ENCODE measurements around the gene CEP131.

The CEP131 gene

DNA sequence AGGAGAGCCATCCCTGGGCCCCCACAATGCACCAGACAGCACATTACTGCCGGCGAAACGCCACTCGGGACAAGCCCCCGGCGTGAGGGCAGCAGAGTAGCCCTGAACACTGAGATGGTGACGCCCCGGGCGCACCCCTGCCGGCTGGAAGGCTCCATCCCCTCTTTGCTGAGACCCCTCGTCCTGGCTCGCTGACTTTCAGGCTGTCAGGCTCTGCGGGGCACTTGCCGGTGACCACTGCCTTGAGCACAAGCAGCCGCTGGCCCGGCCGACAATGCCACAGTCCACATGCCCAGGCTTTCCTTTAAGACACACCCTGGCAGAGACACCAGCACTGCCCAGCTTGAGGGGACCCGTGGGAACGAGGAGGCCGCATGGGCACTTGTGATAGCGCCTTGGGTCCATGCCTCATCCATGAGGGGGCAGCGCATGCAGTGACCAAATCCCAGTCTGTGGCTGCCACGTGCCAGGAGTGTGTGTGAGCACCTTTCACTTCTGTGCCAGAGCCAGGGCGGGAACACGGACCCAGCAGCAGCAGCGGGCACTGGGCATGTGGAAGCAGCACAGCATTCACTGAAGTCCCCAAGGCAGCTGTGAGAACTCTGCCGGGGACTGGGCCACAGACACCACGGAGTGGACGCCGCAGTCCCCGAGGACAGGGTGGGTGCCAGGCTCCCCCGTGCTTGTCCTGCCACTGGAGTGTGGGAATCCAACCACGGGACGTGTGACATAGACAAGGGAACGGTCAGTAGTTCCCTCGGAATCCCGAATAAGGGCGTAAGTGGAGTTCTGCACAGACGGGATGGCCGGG lies 40.8 kb upstream of the CEP131 start:
- in situ Hi-C loops (cut with MboI; ENCODE audit: low sequenced_read_pairs, unreplicated experiment): no loop called here
- DNase-seq (ENCODE audit: low spot score): no peak
- TF ChIP-seq, protein P1, sequence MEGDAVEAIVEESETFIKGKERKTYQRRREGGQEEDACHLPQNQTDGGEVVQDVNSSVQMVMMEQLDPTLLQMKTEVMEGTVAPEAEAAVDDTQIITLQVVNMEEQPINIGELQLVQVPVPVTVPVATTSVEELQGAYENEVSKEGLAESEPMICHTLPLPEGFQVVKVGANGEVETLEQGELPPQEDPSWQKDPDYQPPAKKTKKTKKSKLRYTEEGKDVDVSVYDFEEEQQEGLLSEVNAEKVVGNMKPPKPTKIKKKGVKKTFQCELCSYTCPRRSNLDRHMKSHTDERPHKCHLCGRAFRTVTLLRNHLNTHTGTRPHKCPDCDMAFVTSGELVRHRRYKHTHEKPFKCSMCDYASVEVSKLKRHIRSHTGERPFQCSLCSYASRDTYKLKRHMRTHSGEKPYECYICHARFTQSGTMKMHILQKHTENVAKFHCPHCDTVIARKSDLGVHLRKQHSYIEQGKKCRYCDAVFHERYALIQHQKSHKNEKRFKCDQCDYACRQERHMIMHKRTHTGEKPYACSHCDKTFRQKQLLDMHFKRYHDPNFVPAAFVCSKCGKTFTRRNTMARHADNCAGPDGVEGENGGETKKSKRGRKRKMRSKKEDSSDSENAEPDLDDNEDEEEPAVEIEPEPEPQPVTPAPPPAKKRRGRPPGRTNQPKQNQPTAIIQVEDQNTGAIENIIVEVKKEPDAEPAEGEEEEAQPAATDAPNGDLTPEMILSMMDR (IDR thresholded peaks at IDR 0.05; ENCODE audit: borderline replicate concordance, control extremely low read depth, extremely low read depth, insufficient read depth, missing control alignments): no peak

DNA sequence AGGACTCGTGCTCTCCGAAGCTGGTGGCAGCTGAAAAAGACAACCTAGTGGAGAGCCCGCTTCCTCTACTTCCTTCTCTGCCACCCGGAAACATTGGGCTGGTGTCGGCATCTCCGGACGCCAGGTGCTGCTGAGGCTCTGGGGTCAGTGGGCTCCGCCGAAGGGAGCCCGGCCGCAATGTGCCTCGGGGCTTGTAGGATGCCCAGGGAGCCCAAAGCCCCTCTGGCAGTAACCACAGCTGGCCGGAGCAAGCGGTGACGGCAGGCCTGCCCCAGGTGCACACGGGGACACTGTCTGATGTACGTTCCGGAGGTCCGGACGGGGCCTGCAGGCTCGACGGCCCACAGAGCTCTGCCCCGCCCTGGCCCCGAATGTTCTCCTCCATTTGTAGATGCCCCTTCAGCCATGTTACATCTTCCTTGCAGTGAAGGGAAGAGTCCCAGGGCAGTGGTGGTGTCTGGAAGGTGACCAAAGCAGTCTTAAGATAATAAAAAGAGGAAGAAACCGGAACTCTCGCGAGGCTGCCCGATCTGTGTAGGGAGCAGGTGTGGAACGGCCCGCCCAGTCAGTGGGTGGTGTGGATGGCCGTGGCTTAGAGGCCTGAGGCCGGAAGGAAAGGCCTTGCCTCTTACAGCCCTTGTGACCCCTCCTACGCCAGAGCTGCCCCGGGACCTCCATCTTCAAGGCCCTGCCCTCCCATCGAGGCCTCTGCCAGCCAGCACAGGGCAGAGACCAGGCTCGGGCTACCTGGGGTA lies 39.0 kb upstream of the CEP131 start:
- no peak for DNase-seq (ENCODE audit: low spot score)
- TF ChIP-seq, protein P1 (IDR thresholded peaks at IDR 0.05; ENCODE audit: borderline replicate concordance, control extremely low read depth, extremely low read depth, insufficient read depth, missing control alignments): no peak
- in situ Hi-C loops (cut with MboI; ENCODE audit: low sequenced_read_pairs, unreplicated experiment): no loop called here

DNA sequence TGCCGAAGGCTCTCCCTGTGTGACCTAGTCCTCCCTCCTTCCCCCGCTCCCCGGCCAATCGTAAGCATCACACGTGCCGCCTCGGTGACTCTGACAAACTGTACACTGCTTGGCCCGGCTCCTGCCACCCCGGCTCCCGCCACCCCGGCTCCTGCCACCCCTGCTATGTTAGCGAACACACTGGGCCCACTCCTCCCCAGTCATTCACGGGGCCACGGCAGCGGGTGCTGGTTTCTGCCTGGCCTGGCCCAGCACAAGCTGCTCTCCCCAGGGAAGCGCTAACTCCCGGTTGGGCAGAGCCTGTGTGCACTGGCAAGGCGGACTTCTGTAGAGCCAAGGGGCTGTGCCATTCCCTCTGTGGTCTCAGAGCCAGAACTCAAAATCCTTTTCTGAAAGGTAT lies 38.3 kb upstream of the CEP131 start:
- TF ChIP-seq, protein P1 (IDR thresholded peaks at IDR 0.05; ENCODE audit: borderline replicate concordance, control extremely low read depth, extremely low read depth, insufficient read depth, missing control alignments): no peak
- DNase-seq (ENCODE audit: low spot score): no peak
- in situ Hi-C loops (cut with MboI; ENCODE audit: low sequenced_read_pairs, unreplicated experiment): no loop called here

DNA sequence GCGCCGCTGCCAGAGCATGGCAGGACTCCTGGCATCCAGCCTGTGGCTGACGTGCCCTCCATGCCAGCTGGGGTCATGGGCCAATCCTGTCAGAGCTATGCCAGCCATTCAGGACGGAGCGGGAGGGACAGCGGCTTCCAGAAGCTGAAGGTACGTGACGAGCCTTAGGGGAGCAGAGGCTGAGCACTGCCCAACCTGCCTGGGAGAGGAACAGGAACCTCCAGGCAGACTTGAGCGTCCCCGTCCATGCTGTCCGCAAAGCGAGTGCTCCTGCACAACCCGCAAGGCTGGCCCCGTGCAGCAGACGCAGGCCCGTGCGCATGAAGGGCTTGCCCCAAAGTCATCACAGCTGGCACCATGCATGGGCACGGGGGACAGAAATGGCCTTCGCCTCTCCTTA lies 37.9 kb upstream of the CEP131 start:
- TF ChIP-seq, protein P1 (IDR thresholded peaks at IDR 0.05; ENCODE audit: borderline replicate concordance, control extremely low read depth, extremely low read depth, insufficient read depth, missing control alignments): no peak

DNA sequence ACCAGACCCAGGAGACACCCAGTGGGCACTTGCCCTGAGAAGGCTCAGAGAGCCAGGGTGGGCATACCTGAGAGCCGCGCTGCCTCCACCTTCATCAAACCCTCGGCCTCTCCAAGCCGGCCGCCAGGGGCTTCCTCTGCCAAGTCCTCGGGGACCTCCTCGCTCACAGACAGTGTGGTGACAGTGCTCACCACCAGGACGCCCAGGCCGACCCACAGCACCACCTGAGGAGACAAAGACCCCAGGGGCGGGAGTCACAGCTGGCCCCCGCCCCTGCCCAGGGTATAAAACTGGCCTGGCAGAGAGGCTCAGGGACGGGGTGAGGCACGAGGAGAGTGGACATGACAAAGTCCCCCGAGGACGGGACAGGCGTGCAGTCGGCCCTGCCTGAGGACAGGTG lies 37.4 kb upstream of the CEP131 start:
- DNase-seq (ENCODE audit: low spot score): no peak
- TF ChIP-seq, protein P1 (IDR thresholded peaks at IDR 0.05; ENCODE audit: borderline replicate concordance, control extremely low read depth, extremely low read depth, insufficient read depth, missing control alignments): no peak
- in situ Hi-C loops (cut with MboI; ENCODE audit: low sequenced_read_pairs, unreplicated experiment): no loop called here

More for the DNA sequence above, 37.9 kb upstream of the CEP131 start:
- no peak for DNase-seq (ENCODE audit: low spot score)
- in situ Hi-C loops (cut with MboI; ENCODE audit: low sequenced_read_pairs, unreplicated experiment): no loop called here

DNA sequence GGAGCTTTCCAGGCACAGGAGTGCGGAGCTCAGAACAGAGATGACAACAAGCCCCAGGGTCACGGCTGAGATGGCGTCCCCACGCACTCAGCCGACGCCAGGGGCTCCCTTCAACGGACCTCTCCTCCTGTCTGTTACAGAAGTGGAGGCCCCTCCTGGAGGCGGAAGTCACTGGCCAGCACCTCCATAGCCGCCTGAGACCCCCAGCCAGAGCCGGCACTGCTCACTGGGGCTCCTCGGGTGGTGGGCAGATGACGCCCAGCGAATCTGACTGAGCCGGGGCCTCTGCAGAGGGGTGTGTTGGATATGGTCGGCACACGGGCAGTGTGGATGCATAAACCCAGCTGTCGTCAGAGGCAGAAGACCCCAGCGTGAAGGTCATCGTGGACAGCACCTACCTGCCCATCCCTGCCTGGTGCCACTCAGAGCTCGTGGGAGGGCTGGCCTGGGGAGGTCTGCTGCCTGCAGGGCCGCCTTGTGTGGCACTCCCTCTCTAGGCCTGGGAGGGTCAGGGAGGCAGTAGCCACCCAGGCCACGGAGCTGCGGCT lies 36.4 kb upstream of the CEP131 start:
- in situ Hi-C loops (cut with MboI; ENCODE audit: low sequenced_read_pairs, unreplicated experiment): loop anchor here (10.0 kb wide), 1 partner anchor 226 kb away; no protein-coding TSS in a partner anchor
- DNase-seq (ENCODE audit: low spot score): no peak
- TF ChIP-seq, protein P1 (IDR thresholded peaks at IDR 0.05; ENCODE audit: borderline replicate concordance, control extremely low read depth, extremely low read depth, insufficient read depth, missing control alignments): no peak

Measured in GM13976 (cell line).